ENCODE measurements around the gene MALRD1.

DNA sequence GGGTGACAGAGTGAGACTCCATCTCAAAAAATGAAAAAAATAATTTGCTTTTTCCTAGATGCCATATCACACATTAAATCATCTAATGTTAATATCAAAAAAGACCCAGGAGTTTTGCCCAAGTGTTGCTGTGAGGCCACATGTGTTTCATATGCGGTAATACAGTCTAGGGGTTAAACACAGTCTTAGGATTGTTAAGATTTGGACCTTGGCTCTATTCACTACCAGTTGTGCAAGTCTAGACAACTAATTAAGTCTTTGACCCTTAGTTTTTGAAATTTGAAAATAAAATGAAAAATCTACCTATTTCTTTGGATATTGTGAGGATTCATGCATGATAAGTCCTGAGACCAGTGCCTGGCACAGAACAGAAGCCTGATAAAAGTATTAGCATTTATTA is 14.9 kb upstream of the MALRD1 start:
- TF ChIP-seq, protein P1, sequence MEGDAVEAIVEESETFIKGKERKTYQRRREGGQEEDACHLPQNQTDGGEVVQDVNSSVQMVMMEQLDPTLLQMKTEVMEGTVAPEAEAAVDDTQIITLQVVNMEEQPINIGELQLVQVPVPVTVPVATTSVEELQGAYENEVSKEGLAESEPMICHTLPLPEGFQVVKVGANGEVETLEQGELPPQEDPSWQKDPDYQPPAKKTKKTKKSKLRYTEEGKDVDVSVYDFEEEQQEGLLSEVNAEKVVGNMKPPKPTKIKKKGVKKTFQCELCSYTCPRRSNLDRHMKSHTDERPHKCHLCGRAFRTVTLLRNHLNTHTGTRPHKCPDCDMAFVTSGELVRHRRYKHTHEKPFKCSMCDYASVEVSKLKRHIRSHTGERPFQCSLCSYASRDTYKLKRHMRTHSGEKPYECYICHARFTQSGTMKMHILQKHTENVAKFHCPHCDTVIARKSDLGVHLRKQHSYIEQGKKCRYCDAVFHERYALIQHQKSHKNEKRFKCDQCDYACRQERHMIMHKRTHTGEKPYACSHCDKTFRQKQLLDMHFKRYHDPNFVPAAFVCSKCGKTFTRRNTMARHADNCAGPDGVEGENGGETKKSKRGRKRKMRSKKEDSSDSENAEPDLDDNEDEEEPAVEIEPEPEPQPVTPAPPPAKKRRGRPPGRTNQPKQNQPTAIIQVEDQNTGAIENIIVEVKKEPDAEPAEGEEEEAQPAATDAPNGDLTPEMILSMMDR (IDR thresholded peaks at IDR 0.05), result no peak
- TF ChIP-seq POLR2AphosphoS5 (IDR thresholded peaks at IDR 0.05) (no peak), POLR2A (IDR thresholded peaks at IDR 0.05) (no peak)
